Activated naive CD8-positive, alpha-beta T cell treated with anti-CD3 and anti-CD28 coated beads, Interleukin-2, amount 50 U/mL, for 16 hours (primary cell): ENCODE measurements around the gene YEATS4.
A peak's percentile ranks its signal among the peaks of the same experiment; 100 is the strongest.
"Not testable (repeated sequence)": the region's sequence is repeated elsewhere in the genome, so short reads cannot be mapped to it uniquely, and the experiment has no call there.

Experiments
- DNase-seq: peaks from one replicate; pipeline ENCODE4 v3.0.0-alpha.2; 2020; ENCODE audit warnings: low read depth, low spot score

The YEATS4 gene

GRCh38 chr12:69359531-69360347 lies at the start of gene YEATS4:
Gene YEATS4 (plus strand): TSS chr12:69359743. CDS start chr12:69359973, 230 bp downstream.
- peak; percentile 61 for DNase-seq

- no peak for DNase-seq
Observed at GRCh38 chr12:69313209-69313608, 46.3 kb upstream of the YEATS4 start.

- not testable (repeated sequence) for DNase-seq
Observed at GRCh38 chr12:69316784-69317183, 42.8 kb upstream of the YEATS4 start.

GRCh38 chr12:69317233-69317632 lies 42.3 kb upstream of the YEATS4 start:
- not testable (repeated sequence) for DNase-seq

- DNase-seq: no peak
Observed at GRCh38 chr12:69318225-69318624, 41.3 kb upstream of the YEATS4 start.

- no peak for DNase-seq
Observed at GRCh38 chr12:69321351-69321750, 38.2 kb upstream of the YEATS4 start.

GRCh38 chr12:69324797-69325466 lies 34.6 kb upstream of the YEATS4 start:
- DNase-seq: no peak

- DNase-seq: no peak
Observed at GRCh38 chr12:69328426-69328825, 31.1 kb upstream of the YEATS4 start.

- DNase-seq: no peak
Observed at GRCh38 chr12:69329669-69330428, 29.7 kb upstream of the YEATS4 start.

GRCh38 chr12:69330475-69331473 lies 28.8 kb upstream of the YEATS4 start:
- peak; percentile 5 for DNase-seq

GRCh38 chr12:69331519-69331908 lies 28.0 kb upstream of the YEATS4 start:
- DNase-seq: no peak

GRCh38 chr12:69331909-69332684 lies 27.4 kb upstream of the YEATS4 start:
- DNase-seq: no peak

GRCh38 chr12:69332815-69333358 lies 26.7 kb upstream of the YEATS4 start:
- no peak for DNase-seq

GRCh38 chr12:69334158-69334557 lies 25.4 kb upstream of the YEATS4 start:
- no peak for DNase-seq

GRCh38 chr12:69337311-69338090 lies 22.0 kb upstream of the YEATS4 start:
- DNase-seq: no peak

GRCh38 chr12:69338120-69338859 lies 21.3 kb upstream of the YEATS4 start:
- no peak for DNase-seq

GRCh38 chr12:69338936-69339335 lies 20.6 kb upstream of the YEATS4 start:
- DNase-seq: no peak

- DNase-seq: no peak
Observed at GRCh38 chr12:69339999-69340398, 19.5 kb upstream of the YEATS4 start.
